H9 (cell line): ENCODE measurements around the gene ZNF530. TPM values are rescaled to one million over a fixed set of nuclear protein-coding genes. Genes with fewer than 3 reads are reported as not detected.

ENCODE experiments used
- DNase-seq: peaks from one replicate; pipeline ENCODE4 v3.0.0-alpha.2; 2017
- H2AFZ ChIP-seq: one replicate; pipeline ENCODE4 v1.6.1; 2013; ENCODE audit warnings: mild to moderate bottlenecking, low read length, control low read depth, moderate library complexity
- H2AK5ac ChIP-seq: 2 replicates; pipeline ENCODE4 v1.6.1; 2013; ENCODE audit warnings: low read length, control low read depth, mixed read lengths; ENCODE audit not compliant: insufficient read length
- H2BK120ac ChIP-seq: one replicate; pipeline ENCODE4 v1.6.1; 2013; ENCODE audit warnings: low read depth, mild to moderate bottlenecking, low read length, control low read depth, inconsistent platforms; ENCODE audit not compliant: poor library complexity, severe bottlenecking
- H2BK12ac ChIP-seq: 2 replicates; pipeline ENCODE4 v1.6.1; 2013; ENCODE audit warnings: low read length, control low read depth, mixed read lengths, low read depth; ENCODE audit not compliant: insufficient read length
- H2BK15ac ChIP-seq: 2 replicates; pipeline ENCODE4 v1.6.1; 2013; ENCODE audit warnings: low read depth, low read length, control low read depth
- H2BK20ac ChIP-seq: one replicate; pipeline ENCODE4 v1.6.1; 2013; ENCODE audit warnings: low read depth, mild to moderate bottlenecking, low read length, control low read depth, inconsistent platforms; ENCODE audit not compliant: poor library complexity, severe bottlenecking
- H2BK5ac ChIP-seq: 2 replicates; pipeline ENCODE4 v1.6.1; 2013; ENCODE audit warnings: low read length, control low read depth, mixed read lengths; ENCODE audit not compliant: insufficient read length
- H3K14ac ChIP-seq: 2 replicates; pipeline ENCODE4 v1.6.1; 2013; ENCODE audit warnings: low read length, control low read depth; ENCODE audit not compliant: insufficient read depth
- H3K18ac ChIP-seq: 2 replicates; pipeline ENCODE4 v1.6.1; 2013; ENCODE audit warnings: low read depth, mild to moderate bottlenecking, mixed read lengths, low read length, control low read depth; ENCODE audit not compliant: insufficient read length
- H3K23ac ChIP-seq: 2 replicates; pipeline ENCODE4 v1.6.1; 2013; ENCODE audit warnings: low read length, control low read depth, mixed read lengths, low read depth; ENCODE audit not compliant: insufficient read length
- H3K23me2 ChIP-seq: 2 replicates; pipeline ENCODE4 v1.6.1; 2013; ENCODE audit warnings: low read depth, mild to moderate bottlenecking, mixed read lengths, low read length, control low read depth; ENCODE audit not compliant: insufficient read length, poor library complexity, severe bottlenecking
- H3K27ac ChIP-seq: 2 replicates; pipeline ENCODE4 v1.5.1; 2013; ENCODE audit warnings: low read length, control low read depth, mixed read lengths, low read depth; ENCODE audit not compliant: insufficient read length
- H3K27me3 ChIP-seq: 2 replicates; pipeline ENCODE4 v1.6.1; 2013; ENCODE audit warnings: low read length, control low read depth, inconsistent platforms; ENCODE audit not compliant: insufficient read depth
- H3K4ac ChIP-seq: 2 replicates; pipeline ENCODE4 v1.6.1; 2013; ENCODE audit warnings: low read depth, mild to moderate bottlenecking, control low read depth, inconsistent platforms, low read length, moderate library complexity
- H3K4me1 ChIP-seq: 2 replicates; pipeline ENCODE4 v1.6.1; 2013; ENCODE audit warnings: low read length, control low read depth, inconsistent platforms; ENCODE audit not compliant: insufficient read depth
- H3K4me2 ChIP-seq: 2 replicates; pipeline ENCODE4 v1.6.1; 2013; ENCODE audit warnings: low read length, control low read depth, mixed read lengths; ENCODE audit not compliant: insufficient read length, insufficient read depth
- H3K56ac ChIP-seq: 2 replicates; pipeline ENCODE4 v1.6.1; 2013; ENCODE audit warnings: low read depth, mild to moderate bottlenecking, mixed read lengths, low read length, control low read depth; ENCODE audit not compliant: insufficient read length
- H3K79me1 ChIP-seq: 2 replicates; pipeline ENCODE4 v1.6.1; 2013; ENCODE audit warnings: low read depth, mild to moderate bottlenecking, moderate library complexity, low read length, control low read depth, inconsistent platforms; ENCODE audit not compliant: insufficient read depth, poor library complexity, severe bottlenecking
- H3K79me2 ChIP-seq: 2 replicates; pipeline ENCODE4 v1.6.1; 2013; ENCODE audit warnings: low read length, control low read depth, inconsistent platforms; ENCODE audit not compliant: insufficient read depth
- H3K9ac ChIP-seq: 2 replicates; pipeline ENCODE4 v1.6.1; 2013; ENCODE audit warnings: low read length, control low read depth, mixed read lengths; ENCODE audit not compliant: insufficient read length; ENCODE audit errors: extremely low read depth
- H3K9me3 ChIP-seq: one replicate; pipeline ENCODE4 v1.6.1; 2013; ENCODE audit warnings: low read depth, low read length, inconsistent platforms; ENCODE audit not compliant: control insufficient read depth
- H3T11ph ChIP-seq: one replicate; pipeline ENCODE4 v1.6.1; 2013; ENCODE audit warnings: mild to moderate bottlenecking, low read length, control low read depth, inconsistent platforms
- H4K20me1 ChIP-seq: one replicate; pipeline ENCODE4 v1.6.1; 2013; ENCODE audit not compliant: control insufficient read depth, insufficient read length, insufficient read depth
- H4K5ac ChIP-seq: 2 replicates; pipeline ENCODE4 v1.6.1; 2013; ENCODE audit warnings: low read depth, mild to moderate bottlenecking, mixed read lengths, low read length, control low read depth; ENCODE audit not compliant: insufficient read length
- H4K8ac ChIP-seq: replicated peaks from 2 replicates; pipeline ENCODE4 v1.6.1; 2013; ENCODE audit warnings: low read length, control low read depth, mixed read lengths, low read depth; ENCODE audit not compliant: insufficient read length
- H4K91ac ChIP-seq: 2 replicates; pipeline ENCODE4 v1.6.1; 2013; ENCODE audit warnings: low read depth, mild to moderate bottlenecking, moderate library complexity, mixed read lengths, low read length, control low read depth; ENCODE audit not compliant: insufficient read length
- H3K27ac Mint-ChIP-seq, 3 experiments: 2 replicates in 2 of 3; 3 replicates in 1 of 3; pipeline ENCODE4 v1.8.0; 2020 to 2021; ENCODE audit warnings: mixed read lengths in 3 of 3, mild to moderate bottlenecking in 1 of 3, moderate library complexity in 1 of 3
- H3K27me3 Mint-ChIP-seq: 2 replicates; pipeline ENCODE4 v1.8.0; 2021; ENCODE audit warnings: low read depth, mild to moderate bottlenecking, moderate library complexity, mixed read lengths
- H3K36me3 Mint-ChIP-seq, 3 experiments: 2 replicates in 2 of 3; 3 replicates in 1 of 3; pipeline ENCODE4 v1.8.0; 2020 to 2021; ENCODE audit warnings: low read depth in 3 of 3, mixed read lengths in 3 of 3; ENCODE audit not compliant: insufficient read depth in 1 of 3
- H3K4me1 Mint-ChIP-seq, 2 experiments: 2 replicates each; pipeline ENCODE4 v1.8.0; 2020; ENCODE audit warnings: mixed read lengths in 2 of 2
- H3K4me3 Mint-ChIP-seq, 2 experiments: 2 replicates in 1 of 2; 3 replicates in 1 of 2; pipeline ENCODE4 v1.8.0; 2020 to 2021; ENCODE audit warnings: mild to moderate bottlenecking in 2 of 2, mixed read lengths in 2 of 2, moderate library complexity in 1 of 2
- H3K9me3 Mint-ChIP-seq, 2 experiments: 2 replicates in 1 of 2; 3 replicates in 1 of 2; pipeline ENCODE4 v1.8.0; 2020; ENCODE audit warnings: mild to moderate bottlenecking in 2 of 2, mixed read lengths in 2 of 2, moderate library complexity in 1 of 2
- WGBS: extraction: QIAGEN DNeasy Blood & Tissue Kit; methylation state at CpG from one replicate; pipeline ENCODE4 v1.1.7; 2013; ENCODE audit warnings: missing lambda C conversion rate, low lambda C conversion rate, mixed read lengths; ENCODE audit not compliant: insufficient read length; ENCODE audit errors: extremely low coverage; 5-methylcytosine and 5-hydroxymethylcytosine counted together
- total RNA-seq: library from RNA; stranded (reverse); gene quantifications from 2 replicates; pipeline ENCODE4 v1.2.1, GENCODE V29; 2021
- TF ChIP-seq, protein P1 (sequence below): fragments of 200-600 bp; sonication (generic); conservative IDR thresholded peaks from 3 replicates; pipeline ENCODE4 v1.8.0; 2021; ENCODE audit warnings: antibody characterized with exemption, mild to moderate bottlenecking

The ZNF530 gene
- total RNA-seq, 1 experiment from 2014 or later, result 9.3 TPM

DNA sequence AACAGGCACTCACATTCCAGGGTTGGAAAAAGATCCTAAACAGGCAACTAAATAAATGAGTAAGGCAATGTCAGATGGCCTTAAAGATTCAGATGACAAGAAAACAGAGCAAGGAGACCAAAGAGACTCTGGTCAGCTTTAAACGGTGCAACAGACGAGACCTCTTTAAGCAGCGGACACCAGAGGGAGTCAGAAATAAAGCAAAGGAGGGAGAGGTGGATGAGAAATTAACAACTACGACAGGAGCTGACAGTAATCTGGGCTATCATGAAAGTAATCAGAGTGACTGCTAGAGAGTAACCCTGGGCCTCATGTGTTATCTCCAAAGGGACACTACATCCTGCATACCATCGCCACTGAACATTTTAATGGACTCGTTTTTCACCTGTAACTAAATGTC lies 41.2 kb upstream of the ZNF530 start:
- H3K27me3 ChIP-seq, result no peaks in the 10 kb centered on the region
- no peaks in the 10 kb centered on the region for H3K4me1 ChIP-seq
- peaks cover 6% of the 10 kb centered on the region for H3K79me2 ChIP-seq
- peak overlapping the region; percentile 82 for H3K9ac ChIP-seq
- H2BK5ac ChIP-seq, result no peak overlapping the region
- H4K91ac ChIP-seq, result no peak overlapping the region
- H3K4me3 Mint-ChIP-seq, result peak overlapping the region; percentile 89 to 98
- no peak overlapping the region for H4K5ac ChIP-seq
- H2BK120ac ChIP-seq, result no peak overlapping the region
- no peak overlapping the region for H2AFZ ChIP-seq
- H4K8ac ChIP-seq, result no peak overlapping the region
- no peak overlapping the region for H3K27ac Mint-ChIP-seq
- H3K18ac ChIP-seq, result no peak overlapping the region
- H3K9me3 Mint-ChIP-seq, result peaks cover 38 to 43% of the 10 kb centered on the region in 2 experiments
- H2BK20ac ChIP-seq, result no peak overlapping the region
- peaks cover 5% of the 10 kb centered on the region for H3K9me3 ChIP-seq
- no peak overlapping the region for H2AK5ac ChIP-seq
- H3K23ac ChIP-seq, result no peak overlapping the region
- H2BK12ac ChIP-seq, result no peak overlapping the region
- no peak overlapping the region for H3K56ac ChIP-seq
- no peak overlapping the region for H2BK15ac ChIP-seq
- no peaks in the 10 kb centered on the region for H4K20me1 ChIP-seq
- H3K36me3 Mint-ChIP-seq, result peaks cover 44 to 61% (median 47%) of the 10 kb centered on the region in 3 experiments
- H3K14ac ChIP-seq, result no peak overlapping the region
- no peak for DNase-seq
- peaks cover 10 to 12% of the 10 kb centered on the region in 2 experiments for H3K4me1 Mint-ChIP-seq
- peaks cover 5% of the 10 kb centered on the region for H3K23me2 ChIP-seq
- H3K27me3 Mint-ChIP-seq, result peaks cover 7% of the 10 kb centered on the region; the same call in 1 of the 2 replicates
- no CpG with 5 or more reads among the region's 6 CpGs for WGBS
- TF ChIP-seq, protein P1, sequence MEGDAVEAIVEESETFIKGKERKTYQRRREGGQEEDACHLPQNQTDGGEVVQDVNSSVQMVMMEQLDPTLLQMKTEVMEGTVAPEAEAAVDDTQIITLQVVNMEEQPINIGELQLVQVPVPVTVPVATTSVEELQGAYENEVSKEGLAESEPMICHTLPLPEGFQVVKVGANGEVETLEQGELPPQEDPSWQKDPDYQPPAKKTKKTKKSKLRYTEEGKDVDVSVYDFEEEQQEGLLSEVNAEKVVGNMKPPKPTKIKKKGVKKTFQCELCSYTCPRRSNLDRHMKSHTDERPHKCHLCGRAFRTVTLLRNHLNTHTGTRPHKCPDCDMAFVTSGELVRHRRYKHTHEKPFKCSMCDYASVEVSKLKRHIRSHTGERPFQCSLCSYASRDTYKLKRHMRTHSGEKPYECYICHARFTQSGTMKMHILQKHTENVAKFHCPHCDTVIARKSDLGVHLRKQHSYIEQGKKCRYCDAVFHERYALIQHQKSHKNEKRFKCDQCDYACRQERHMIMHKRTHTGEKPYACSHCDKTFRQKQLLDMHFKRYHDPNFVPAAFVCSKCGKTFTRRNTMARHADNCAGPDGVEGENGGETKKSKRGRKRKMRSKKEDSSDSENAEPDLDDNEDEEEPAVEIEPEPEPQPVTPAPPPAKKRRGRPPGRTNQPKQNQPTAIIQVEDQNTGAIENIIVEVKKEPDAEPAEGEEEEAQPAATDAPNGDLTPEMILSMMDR, result no peak; the same call in 2 of the 3 replicates
- H3T11ph ChIP-seq, result no peak overlapping the region
- peak overlapping the region; percentile 87 for H3K4me2 ChIP-seq
- no peak overlapping the region for H3K4ac ChIP-seq
- H3K79me1 ChIP-seq, result no peaks in the 10 kb centered on the region
- H3K27ac ChIP-seq, result no peak overlapping the region
